Heart right ventricle (tissue), 16 donors: Measurements from ENCODE around the gene COBLL1. TPM values are rescaled to one million over a fixed set of nuclear protein-coding genes. Genes with fewer than 3 reads are reported as not detected.
A peak's percentile ranks its signal among the peaks of the same experiment; 100 is the strongest.

ENCODE experiments used
- ATAC-seq, 8 donors: fragments of 200-7000 bp; cut with Tn5 transposase; one replicate each; pipeline ENCODE4 v1.9.1; 2020; ENCODE audit warnings: mild to moderate bottlenecking in 8 of 8, moderate library complexity in 8 of 8, moderate number of reproducible peaks in 1 of 8
- DNase-seq, 2 donors: peaks; one replicate each; pipeline ENCODE4 v3.0.0-alpha.2; 2020
- H3K27ac ChIP-seq, 10 donors: fragments of 200-600 bp; sonication (generic) in 2 of 10; one replicate each; pipeline versions ENCODE4 v1.5.0 to v1.8.0; 2020 to 2022; ENCODE audit warnings: mild to moderate bottlenecking in 3 of 10
- H3K27me3 ChIP-seq, 7 donors: fragments of 200-600 bp; one replicate each; pipeline ENCODE4 v1.8.0; 2021 to 2022; ENCODE audit warnings: mild to moderate bottlenecking in 2 of 7
- H3K36me3 ChIP-seq, 9 donors: fragments of 200-600 bp; sonication (generic) in 1 of 9; one replicate each; pipeline versions ENCODE4 v1.5.0 to v1.8.0; 2020 to 2022; ENCODE audit warnings: mild to moderate bottlenecking in 2 of 9
- H3K4me1 ChIP-seq, 9 donors: fragments of 200-600 bp; sonication (generic) in 1 of 9; one replicate each; pipeline versions ENCODE4 v1.5.0 to v1.8.0; 2020 to 2022; ENCODE audit warnings: mild to moderate bottlenecking in 4 of 9
- H3K4me3 ChIP-seq, 10 donors: fragments of 200-600 bp; sonication (generic) in 2 of 10; one replicate each; pipeline versions ENCODE4 v1.5.0 to v1.8.0; 2020 to 2022; ENCODE audit warnings: mild to moderate bottlenecking in 7 of 10, moderate library complexity in 2 of 10
- H3K9me3 ChIP-seq, 11 donors: fragments of 200-600 bp in 10 of 11; sonication (generic) in 2 of 11; one replicate each; pipeline versions ENCODE4 v1.5.0 to v1.8.0; 2013 to 2022; ENCODE audit warnings: mild to moderate bottlenecking in 2 of 11, control low read depth in 1 of 11, moderate library complexity in 1 of 11
- WGBS, 2 donors: extraction: QIAGEN DNeasy Blood & Tissue Kit; methylation state at CpG; one replicate each; pipeline ENCODE4 v1.1.7; 2013; ENCODE audit warnings: inconsistent platforms in 1 of 2; 5-methylcytosine and 5-hydroxymethylcytosine counted together
- intact Hi-C, 10 donors: fragments of 100-400 bp; cut with DNase I; formaldehyde crosslinking; loops; one replicate each; pipeline versions ENCODE4 v1.11.1 to v1.14.2; 2022
- polyA plus RNA-seq, 2 donors: library from polyadenylated mRNA; stranded (reverse); fragments of 200-250 nt; gene quantifications; one replicate each; pipeline ENCODE4 v1.2.3, GENCODE V29; 2013
- total RNA-seq, 10 donors: library from RNA; stranded (reverse); fragmentation: NEBNext Ultra II Directional in 3 of 10; extraction: Animal tissue kit (Norgen Biotek cat#: 25700) in 3 of 10; gene quantifications; one replicate each; pipeline versions ENCODE4 v1.2.1 to v1.2.4, GENCODE V29; 2021 to 2023
- TF ChIP-seq, protein P1 (sequence below), 9 donors: fragments of 200-600 bp; sonication (generic) in 2 of 9; IDR thresholded peaks; one replicate each; pipeline versions ENCODE4 v1.5.0 to v1.8.0; 2021 to 2022; ENCODE audit warnings: antibody characterized with exemption in 9 of 9, mild to moderate bottlenecking in 5 of 9, moderate library complexity in 1 of 9
- donor health status: Arrhythmogenic right ventricular cardiomyopathy.
- donor health status: ischemic (EF 13 %, LVEDD 7.1; RV severe dilation, severe dysfunction).
- donor health status: healthy with polysubstance abuse.
- donor health status: DM: no; HTN: yes; CAD: no.
- donor health status: DM: no; HTN: no; CAD: no.
- donor health status: ischemic (EF 25% LVEDD 6.9; RV normal size, moderate dysfunction).
- donor health status: ischemic (EF 25% LVEDD 5.7; RV mildly dilated, moderate dysfunction).
- donor health status: healthy.
- donor health status: DM: yes; HTN: yes; CAD: no.
- donor health status: Ischemic cardiomyopathy.
- donor health status: ischemic (EF 35%, LVEDD 5.7; RV mildly dilated, moderate dysfunction).
- donor health status: nonischemic (EF 11% LVEDD 7.7; RV severe dilation, severe dysfunction).
- donor health status: DM: yes; HTN: yes; CAD: no.
- donor health status: PGD.
- donor health status: ischemic (EF 29% LVEDD 5.4; RV normal size, mild dysfunction).
- donor health status: nonischemic (EF 23%, LVEDD 6.1; RV moderate dilation, normal function).

COBLL1 gene
- total and polyA plus RNA-seq, 12 donors, result 5.0 to 20.5 (median 15.0) TPM

DNA sequence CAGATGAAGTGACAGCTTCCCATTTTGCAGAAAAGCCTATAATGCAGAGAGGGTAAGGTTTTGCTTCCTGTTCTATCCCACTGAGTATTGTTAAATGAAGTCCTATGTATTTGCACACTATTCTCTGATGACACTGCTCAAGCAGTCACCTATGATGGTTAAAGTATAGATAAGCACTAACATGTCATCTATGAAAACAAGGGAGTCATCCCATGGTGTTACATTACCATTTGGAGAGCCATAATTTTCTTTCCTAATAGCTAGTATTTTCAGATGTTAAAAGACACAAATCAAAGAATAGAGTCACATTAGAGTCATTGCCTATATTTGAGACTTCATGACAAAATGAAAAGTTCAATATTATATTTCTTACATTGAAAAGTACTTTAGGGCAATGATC is 177.6 kb downstream of the COBLL1 start:
- TF ChIP-seq, protein P1, sequence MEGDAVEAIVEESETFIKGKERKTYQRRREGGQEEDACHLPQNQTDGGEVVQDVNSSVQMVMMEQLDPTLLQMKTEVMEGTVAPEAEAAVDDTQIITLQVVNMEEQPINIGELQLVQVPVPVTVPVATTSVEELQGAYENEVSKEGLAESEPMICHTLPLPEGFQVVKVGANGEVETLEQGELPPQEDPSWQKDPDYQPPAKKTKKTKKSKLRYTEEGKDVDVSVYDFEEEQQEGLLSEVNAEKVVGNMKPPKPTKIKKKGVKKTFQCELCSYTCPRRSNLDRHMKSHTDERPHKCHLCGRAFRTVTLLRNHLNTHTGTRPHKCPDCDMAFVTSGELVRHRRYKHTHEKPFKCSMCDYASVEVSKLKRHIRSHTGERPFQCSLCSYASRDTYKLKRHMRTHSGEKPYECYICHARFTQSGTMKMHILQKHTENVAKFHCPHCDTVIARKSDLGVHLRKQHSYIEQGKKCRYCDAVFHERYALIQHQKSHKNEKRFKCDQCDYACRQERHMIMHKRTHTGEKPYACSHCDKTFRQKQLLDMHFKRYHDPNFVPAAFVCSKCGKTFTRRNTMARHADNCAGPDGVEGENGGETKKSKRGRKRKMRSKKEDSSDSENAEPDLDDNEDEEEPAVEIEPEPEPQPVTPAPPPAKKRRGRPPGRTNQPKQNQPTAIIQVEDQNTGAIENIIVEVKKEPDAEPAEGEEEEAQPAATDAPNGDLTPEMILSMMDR (IDR thresholded peaks at IDR 0.05), result no peak
- Histone ChIP-seq H3K4me1 (peaks cover 0 to 10% (median 7%) of the 10 kb centered on the region in 9 donors), H3K36me3 (no peaks in the 10 kb centered on the region), H3K27me3 (no peaks in the 10 kb centered on the region), H3K27ac (no peak overlapping the region), H3K9me3 (no peaks in the 10 kb centered on the region), H3K4me3 (no peak overlapping the region)
- DNase-seq (no peak), ATAC-seq (no peak)
- intact Hi-C loops, result no loop called here

GRCh38 chr2:164662868-164663631 is 178.6 kb downstream of the COBLL1 start:
- H3K9me3 ChIP-seq, result no peaks in the 10 kb centered on the region
- TF ChIP-seq, protein P1 (IDR thresholded peaks at IDR 0.05), result no peak
- peaks cover 0 to 10% (median 7%) of the 10 kb centered on the region in 9 donors for H3K4me1 ChIP-seq
- intact Hi-C loops, result no loop called here
- 95 to 96% methylated on average over 1 of the region's 1 CpG for WGBS, 2 donors
- no peaks in the 10 kb centered on the region for H3K36me3 ChIP-seq
- H3K4me3 ChIP-seq, result no peak overlapping the region
- H3K27ac ChIP-seq, result peak overlapping the region in 2 of 10 donors; percentile 25 to 46
- no peaks in the 10 kb centered on the region for H3K27me3 ChIP-seq
- ATAC-seq, result no peak
- no peak for DNase-seq

DNA sequence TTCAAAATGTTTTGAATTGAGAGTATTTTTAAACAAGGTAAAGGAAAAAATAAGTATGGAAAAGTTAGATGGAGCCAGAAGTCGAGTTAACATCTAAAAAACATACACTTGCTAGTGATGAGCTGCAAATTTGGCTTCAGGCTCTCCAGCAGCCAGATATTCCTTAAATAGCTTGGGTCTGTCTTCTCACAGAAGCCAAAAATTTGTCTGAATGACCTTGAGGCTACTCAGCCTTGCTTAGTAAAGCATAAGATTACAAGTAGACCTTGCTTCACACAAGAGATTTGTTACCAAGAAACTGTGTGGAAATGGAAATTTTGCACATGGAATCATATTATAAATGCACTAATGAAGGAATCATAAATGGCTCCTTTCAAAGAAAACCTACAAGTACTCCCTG is 179.6 kb downstream of the COBLL1 start:
- TF ChIP-seq, protein P1 (IDR thresholded peaks at IDR 0.05), result no peak
- Histone ChIP-seq H3K9me3 (no peaks in the 10 kb centered on the region), H3K36me3 (peaks cover 0 to 4% (median 0%) of the 10 kb centered on the region in 9 donors), H3K27me3 (no peaks in the 10 kb centered on the region), H3K27ac (peak overlapping the region in 6 of 10 donors; percentile 5 to 46 (median 24)), H3K4me3 (no peak overlapping the region), H3K4me1 (peaks cover 0 to 10% (median 7%) of the 10 kb centered on the region in 9 donors)
- peak in 6 of 8 donors; percentile 38 to 76 (median 58) for ATAC-seq
- WGBS, 2 donors, result 24 to 49% methylated on average over 1 of the region's 1 CpG
- intact Hi-C loops, result no loop called here
- DNase-seq, result no peak

DNA sequence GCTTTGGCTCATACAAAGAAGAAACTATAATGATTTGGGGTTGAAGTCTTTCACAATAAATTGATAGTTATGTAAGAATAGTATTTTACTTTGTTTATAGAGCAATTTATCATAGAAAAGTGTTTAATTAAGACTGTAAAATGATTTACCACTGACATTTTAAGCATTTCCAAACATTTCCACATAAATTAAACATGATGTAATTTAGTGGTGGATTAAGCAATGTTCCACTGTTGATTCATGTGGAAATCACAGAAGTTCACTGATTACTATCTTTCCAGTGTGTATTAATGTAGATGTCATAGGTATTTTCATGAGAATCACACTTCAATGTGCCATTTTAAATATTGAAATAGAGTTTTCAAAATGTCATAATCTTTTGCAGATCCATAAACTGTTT is 180.3 kb downstream of the COBLL1 start:
- Histone ChIP-seq H3K27ac (peak overlapping the region in 1 of 10 donors; percentile 5), H3K4me3 (no peak overlapping the region), H3K4me1 (peaks cover 0 to 10% (median 7%) of the 10 kb centered on the region in 9 donors), H3K36me3 (peaks cover 0 to 4% (median 0%) of the 10 kb centered on the region in 9 donors), H3K27me3 (no peaks in the 10 kb centered on the region), H3K9me3 (no peaks in the 10 kb centered on the region)
- no peak for DNase-seq
- intact Hi-C loops, result no loop called here
- TF ChIP-seq, protein P1 (IDR thresholded peaks at IDR 0.05), result no peak
- ATAC-seq, result no peak
